Endodermal cell (in vitro differentiated cells): ENCODE measurements around the gene PEX7. TPM values are rescaled to one million over a fixed set of nuclear protein-coding genes. Genes with fewer than 3 reads are reported as not detected.

Source experiments
- DNase-seq: peaks from one replicate; pipeline ENCODE4 v3.0.0-alpha.2; 2017
- H3K27ac ChIP-seq: 2 replicates; pipeline ENCODE4 v1.5.1; 2013; ENCODE audit warnings: mild to moderate bottlenecking, low read depth, low read length, moderate library complexity
- H3K27me3 ChIP-seq: 2 replicates; pipeline ENCODE4 v1.6.1; 2013; ENCODE audit warnings: mild to moderate bottlenecking, low read length, moderate library complexity; ENCODE audit not compliant: insufficient read depth, control insufficient read depth, poor library complexity, severe bottlenecking
- H3K36me3 ChIP-seq: 2 replicates; pipeline ENCODE4 v1.7.0; 2013; ENCODE audit warnings: mild to moderate bottlenecking, low read length, moderate library complexity; ENCODE audit not compliant: control insufficient read depth, insufficient read depth
- H3K4me1 ChIP-seq: one replicate; pipeline ENCODE4 v1.7.0; 2013; ENCODE audit warnings: low read length; ENCODE audit not compliant: control insufficient read depth, insufficient read depth
- H3K4me3 ChIP-seq: 2 replicates; pipeline ENCODE4 v1.5.1; 2013; ENCODE audit warnings: mild to moderate bottlenecking, low read length, moderate library complexity
- H3K9ac ChIP-seq: 2 replicates; pipeline ENCODE4 v1.6.1; 2013; ENCODE audit warnings: mild to moderate bottlenecking, low read length, moderate library complexity; ENCODE audit not compliant: poor library complexity, severe bottlenecking; ENCODE audit errors: extremely low read depth
- H3K9me3 ChIP-seq: 2 replicates; pipeline ENCODE4 v1.6.1; 2013; ENCODE audit warnings: mild to moderate bottlenecking, low read length, moderate library complexity; ENCODE audit not compliant: control insufficient read depth
- H3K27ac Mint-ChIP-seq: 2 replicates; pipeline ENCODE4 v1.8.0; 2020; ENCODE audit warnings: mixed read lengths
- H3K27me3 Mint-ChIP-seq: 2 replicates; pipeline ENCODE4 v1.8.0; 2021; ENCODE audit warnings: mild to moderate bottlenecking, mixed read lengths; ENCODE audit not compliant: insufficient read depth
- H3K36me3 Mint-ChIP-seq: 2 replicates; pipeline ENCODE4 v1.8.0; 2020; ENCODE audit warnings: low read depth, mixed read lengths
- H3K4me1 Mint-ChIP-seq: 2 replicates; pipeline ENCODE4 v1.8.0; 2020; ENCODE audit warnings: mixed read lengths
- H3K4me3 Mint-ChIP-seq: 2 replicates; pipeline ENCODE4 v1.8.0; 2020; ENCODE audit warnings: mild to moderate bottlenecking, moderate library complexity, mixed read lengths
- H3K9me3 Mint-ChIP-seq: 2 replicates; pipeline ENCODE4 v1.8.0; 2020; ENCODE audit warnings: mild to moderate bottlenecking, mixed read lengths
- CTCF ChIP-seq: fragments of 200-600 bp; sonication (generic); conservative IDR thresholded peaks from 2 replicates; pipeline ENCODE4 v1.5.0; 2021; ENCODE audit warnings: antibody characterized with exemption, mild to moderate bottlenecking
- WGBS, 2 experiments: methylation state at CpG; one replicate each; pipeline versions ENCODE4 v1.1.5 to v1.1.7; 2013; ENCODE audit warnings: missing lambda C conversion rate in 2 of 2, mixed read lengths in 1 of 2; ENCODE audit not compliant: insufficient coverage in 1 of 2, insufficient read length in 1 of 2; 5-methylcytosine and 5-hydroxymethylcytosine counted together
- total RNA-seq, 2 donors: library from RNA; stranded (reverse); fragmentation: NEBNext Ultra II Directional in 1 of 2; extraction: Animal tissue kit (Norgen Biotek cat#: 25700) in 1 of 2; gene quantifications; 2 replicates in 1 of 2; 3 replicates in 1 of 2; pipeline ENCODE4 v1.2.1, GENCODE V29; 2021

PEX7 gene
- total RNA-seq, 2 donors from 2014 or later = 11.2 to 11.6 TPM

- Mint-ChIP-seq H3K9me3 (no peaks in the 10 kb centered on the region), H3K4me1 (no peaks in the 10 kb centered on the region), H3K4me3 (no peak overlapping the region), H3K36me3 (peaks cover 11% of the 10 kb centered on the region), H3K27me3 (peaks cover 16% of the 10 kb centered on the region), H3K27ac (no peak overlapping the region)
- Histone ChIP-seq H3K9ac (no peak overlapping the region), H3K27me3 (peaks cover 18% of the 10 kb centered on the region), H3K4me3 (no peak overlapping the region), H3K27ac (no peak overlapping the region), H3K4me1 (no peaks in the 10 kb centered on the region), H3K9me3 (no peaks in the 10 kb centered on the region), H3K36me3 (no peaks in the 10 kb centered on the region)
- no peak for TF ChIP-seq CTCF
- WGBS, 2 experiments = 88 to 100% methylated on average over 1 of the region's 1 CpG
- no peak for DNase-seq
Observed at GRCh38 chr6:136914947-136915346, 92.6 kb downstream of the PEX7 start.

DNA sequence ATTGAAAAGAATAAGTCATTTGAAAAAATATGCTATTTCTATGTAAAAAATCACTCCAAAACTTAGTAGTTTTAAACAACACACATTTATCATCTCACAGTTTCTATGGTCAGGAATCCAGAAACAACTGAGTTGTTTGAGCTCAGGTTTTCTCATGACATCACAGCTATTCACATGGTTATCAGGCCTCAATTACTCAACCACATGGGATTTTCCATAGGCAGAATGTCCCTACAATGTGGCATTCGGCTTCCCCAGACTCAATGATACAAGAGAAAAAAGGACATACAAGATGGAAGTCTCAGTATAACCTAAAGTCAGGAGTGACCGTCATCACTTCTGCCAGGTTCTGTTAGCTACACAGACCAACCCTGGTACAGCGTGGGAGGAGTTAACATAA, 96.3 kb downstream of the PEX7 start:
- no peak overlapping the region for H3K4me3 Mint-ChIP-seq
- H3K27me3 ChIP-seq = peaks cover 56% of the 10 kb centered on the region
- peaks cover 2% of the 10 kb centered on the region for H3K36me3 Mint-ChIP-seq
- H3K9ac ChIP-seq = no peak overlapping the region
- H3K27ac Mint-ChIP-seq = no peak overlapping the region
- no peaks in the 10 kb centered on the region for H3K9me3 Mint-ChIP-seq
- 86 to 87% methylated on average over 3 of the region's 3 CpGs for WGBS, 2 experiments
- no peak for TF ChIP-seq CTCF
- no peaks in the 10 kb centered on the region for H3K4me1 ChIP-seq
- peaks cover 51% of the 10 kb centered on the region for H3K27me3 Mint-ChIP-seq
- no peaks in the 10 kb centered on the region for H3K36me3 ChIP-seq
- H3K4me3 ChIP-seq = no peak overlapping the region
- no peaks in the 10 kb centered on the region for H3K9me3 ChIP-seq
- no peak for DNase-seq
- H3K27ac ChIP-seq = no peak overlapping the region
- H3K4me1 Mint-ChIP-seq = peaks cover 4% of the 10 kb centered on the region

- peaks cover 4% of the 10 kb centered on the region for H3K4me1 Mint-ChIP-seq
- H3K4me3 ChIP-seq = no peak overlapping the region
- H3K27ac ChIP-seq = no peak overlapping the region
- H3K9ac ChIP-seq = no peak overlapping the region
- DNase-seq = no peak
- no peak for TF ChIP-seq CTCF
- WGBS, 2 experiments = 61 to 77% methylated on average over 3 to 6 of the region's 6 CpGs
- H3K36me3 ChIP-seq = no peaks in the 10 kb centered on the region
- peaks cover 63% of the 10 kb centered on the region for H3K27me3 Mint-ChIP-seq
- H3K27ac Mint-ChIP-seq = no peak overlapping the region
- no peaks in the 10 kb centered on the region for H3K9me3 ChIP-seq
- H3K4me3 Mint-ChIP-seq = peak overlapping the region; percentile 57
- peaks cover 70% of the 10 kb centered on the region for H3K27me3 ChIP-seq
- no peaks in the 10 kb centered on the region for H3K36me3 Mint-ChIP-seq
- no peaks in the 10 kb centered on the region for H3K4me1 ChIP-seq
- H3K9me3 Mint-ChIP-seq = no peaks in the 10 kb centered on the region
Observed at GRCh38 chr6:136920216-136920615, 97.8 kb downstream of the PEX7 start.
